Erythroblast (primary cell): Measurements from ENCODE around the gene NUDC.

ENCODE experiments used
- GATA1 ChIP-seq: IDR thresholded peaks from 2 replicates; pipeline ENCODE4 v1.6.1; 2011; ENCODE audit warnings: low read depth, mild to moderate bottlenecking, control low read depth, low read length, moderate library complexity
- POLR2A ChIP-seq: IDR thresholded peaks from 2 replicates; pipeline ENCODE4 v1.6.1; 2011; ENCODE audit warnings: mild to moderate bottlenecking, low read length

DNA sequence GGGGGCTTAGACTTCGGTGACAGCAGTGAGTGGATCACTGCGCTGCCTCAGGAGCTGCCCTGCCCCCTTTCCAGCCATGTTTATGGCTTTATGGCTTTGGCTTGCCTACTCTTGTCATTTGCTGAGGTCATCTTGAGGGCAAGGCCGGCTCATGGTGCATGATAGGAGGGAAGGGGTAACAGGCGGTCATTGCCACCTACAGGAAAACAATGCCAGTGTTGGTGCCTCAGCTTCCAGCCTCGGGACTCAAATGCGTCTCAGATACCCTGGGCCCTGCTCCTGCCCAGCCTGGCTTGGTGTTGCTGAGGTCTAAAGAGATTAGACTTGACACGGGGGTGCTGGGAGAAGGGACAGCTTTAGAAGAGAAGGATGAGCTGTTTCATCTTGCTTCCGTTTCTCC lies 24.2 kb downstream of the NUDC start:
- TF ChIP-seq POLR2A (no peak), GATA1 (no peak)
